LoVo (cell line): ENCODE data around the gene SUPT16H.
"Not testable (repeated sequence)": the region's sequence is repeated elsewhere in the genome, so short reads cannot be mapped to it uniquely, and the experiment has no call there.

Experiments used
- DNase-seq: peaks from one replicate; pipeline ENCODE4 v3.0.0-alpha.2; 2016; ENCODE audit warnings: low spot score

The SUPT16H gene

DNA sequence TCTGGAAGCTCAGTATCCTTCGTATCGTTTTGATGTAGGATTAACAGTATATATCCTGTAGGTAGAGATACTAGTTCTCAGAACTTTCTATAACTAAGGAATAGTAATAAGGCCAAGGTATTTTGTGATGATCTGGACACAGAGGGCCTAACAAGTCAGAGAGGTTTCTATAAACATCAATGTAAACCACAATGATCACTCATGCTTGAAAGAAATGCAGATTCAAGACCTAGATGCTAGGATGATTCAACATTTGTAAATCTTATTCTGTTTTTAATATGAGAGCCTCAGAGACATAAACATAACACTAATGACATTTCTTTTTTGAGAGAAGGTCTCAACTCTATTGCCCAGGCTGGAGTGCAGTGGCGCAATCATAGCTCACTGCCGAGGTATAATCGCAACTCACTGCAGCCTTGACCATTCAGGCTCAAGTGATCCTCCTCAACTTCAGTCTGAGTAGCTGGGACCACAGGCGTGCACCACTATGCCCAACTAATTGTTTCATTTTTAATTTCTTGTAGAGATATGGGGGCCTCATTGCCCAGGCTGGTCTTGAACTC lies 16.2 kb downstream of the SUPT16H start:
- DNase-seq = no peak

DNA sequence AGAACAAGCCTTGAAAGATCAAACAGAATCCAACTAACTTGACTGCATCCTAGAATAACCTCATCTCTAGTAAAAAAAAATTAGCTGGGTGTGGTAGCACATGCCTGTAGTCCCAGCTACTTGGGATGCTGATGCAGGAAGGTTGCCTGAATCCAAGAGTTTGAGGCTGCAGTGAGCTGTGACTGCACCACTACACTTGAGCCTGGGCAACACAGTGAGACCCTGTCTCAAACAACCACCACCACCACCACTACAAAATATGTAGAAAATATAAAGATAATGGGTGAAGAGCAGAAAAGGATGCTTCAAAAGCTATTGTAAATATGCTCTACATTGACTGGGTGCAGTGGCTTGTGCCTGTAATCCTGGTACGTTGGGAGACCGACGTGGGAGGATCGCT lies 27.3 kb downstream of the SUPT16H start:
- DNase-seq = no peak

DNA sequence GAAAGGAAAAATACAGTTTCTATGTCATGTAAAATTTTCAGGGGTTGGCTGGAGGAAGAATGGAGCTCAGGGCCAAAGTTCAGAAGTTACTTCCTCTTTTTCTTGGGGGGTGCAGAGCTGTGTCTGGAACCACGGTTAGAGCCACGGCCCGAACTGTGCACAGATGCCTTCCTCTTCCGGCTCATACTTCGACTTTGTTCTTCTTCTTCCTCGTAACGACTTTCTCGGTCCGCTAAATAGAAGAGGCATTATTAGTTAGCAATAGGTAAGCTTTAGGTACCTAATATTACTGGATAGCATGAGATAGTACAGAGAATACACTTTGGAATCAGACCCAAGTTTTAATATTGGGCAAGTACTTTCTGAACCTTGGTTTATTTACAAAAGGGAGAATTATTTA lies 31.2 kb downstream of the SUPT16H start:
- DNase-seq = no peak

DNA sequence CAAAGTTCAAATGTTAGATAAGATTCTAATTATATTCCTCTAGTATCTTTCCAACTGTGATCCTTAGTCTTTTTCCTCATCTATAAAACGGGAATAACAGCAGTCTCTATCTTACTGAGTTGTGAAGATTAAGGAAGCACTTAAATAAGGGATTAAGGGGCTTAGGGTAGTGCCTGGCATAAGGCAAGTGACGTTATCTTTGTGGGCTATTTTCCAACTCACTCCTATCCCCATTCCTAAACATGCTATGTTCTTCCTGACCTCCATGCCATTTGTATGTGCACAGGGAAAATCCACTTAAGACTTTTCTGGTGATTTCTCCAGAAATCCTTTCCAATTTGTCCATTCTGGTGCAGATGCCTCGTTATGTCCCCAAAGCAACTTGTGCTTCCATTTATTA lies 33.3 kb downstream of the SUPT16H start:
- DNase-seq = no peak

DNA sequence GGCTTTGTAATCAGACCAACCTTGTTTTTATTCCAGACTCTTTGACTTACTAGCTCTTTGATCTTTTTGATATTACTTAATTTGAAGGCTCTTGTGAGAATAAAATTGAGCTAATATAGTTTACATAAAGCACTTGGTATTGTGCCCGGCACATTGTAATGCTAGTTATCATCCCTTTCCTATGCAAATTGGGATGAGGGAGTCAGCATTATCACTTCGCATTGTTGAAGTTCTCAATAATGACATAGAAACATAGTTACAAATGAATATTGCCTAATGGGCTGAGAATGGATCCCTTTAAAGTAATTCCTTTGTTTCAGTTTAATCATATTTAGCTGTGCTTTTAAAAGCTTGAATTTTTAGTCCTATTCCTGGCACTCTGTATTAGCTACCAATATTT lies 36.6 kb downstream of the SUPT16H start:
- DNase-seq = no peak

DNA sequence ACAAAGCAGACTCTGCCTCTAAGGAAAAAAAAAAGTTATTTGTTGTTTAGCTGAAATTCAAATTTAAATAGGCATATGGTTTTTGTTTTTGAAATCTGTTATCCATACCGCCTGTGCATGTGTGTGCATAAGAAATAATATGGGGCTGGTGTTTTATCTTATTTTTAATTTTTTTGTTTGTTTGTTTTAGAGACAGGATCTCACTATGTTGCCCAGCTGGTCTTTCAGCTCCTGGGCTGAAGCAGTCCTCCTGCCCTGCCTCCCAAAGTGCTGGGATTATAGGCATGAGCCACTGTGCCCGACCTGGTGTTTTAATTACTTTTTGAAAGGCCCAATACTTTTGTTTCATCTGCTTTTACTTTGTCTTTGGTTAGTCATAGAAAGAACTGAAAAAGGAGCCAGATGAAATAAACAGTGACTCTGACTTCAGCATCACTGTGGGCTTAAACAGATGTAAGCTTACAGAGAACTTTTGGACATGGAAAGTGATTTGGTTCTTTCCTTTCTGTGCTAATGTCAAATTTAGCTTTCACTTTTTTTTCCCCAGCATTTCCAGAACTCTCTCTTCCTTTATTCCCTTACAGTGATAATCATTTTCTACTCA lies 37.2 kb downstream of the SUPT16H start:
- DNase-seq = no peak

DNA sequence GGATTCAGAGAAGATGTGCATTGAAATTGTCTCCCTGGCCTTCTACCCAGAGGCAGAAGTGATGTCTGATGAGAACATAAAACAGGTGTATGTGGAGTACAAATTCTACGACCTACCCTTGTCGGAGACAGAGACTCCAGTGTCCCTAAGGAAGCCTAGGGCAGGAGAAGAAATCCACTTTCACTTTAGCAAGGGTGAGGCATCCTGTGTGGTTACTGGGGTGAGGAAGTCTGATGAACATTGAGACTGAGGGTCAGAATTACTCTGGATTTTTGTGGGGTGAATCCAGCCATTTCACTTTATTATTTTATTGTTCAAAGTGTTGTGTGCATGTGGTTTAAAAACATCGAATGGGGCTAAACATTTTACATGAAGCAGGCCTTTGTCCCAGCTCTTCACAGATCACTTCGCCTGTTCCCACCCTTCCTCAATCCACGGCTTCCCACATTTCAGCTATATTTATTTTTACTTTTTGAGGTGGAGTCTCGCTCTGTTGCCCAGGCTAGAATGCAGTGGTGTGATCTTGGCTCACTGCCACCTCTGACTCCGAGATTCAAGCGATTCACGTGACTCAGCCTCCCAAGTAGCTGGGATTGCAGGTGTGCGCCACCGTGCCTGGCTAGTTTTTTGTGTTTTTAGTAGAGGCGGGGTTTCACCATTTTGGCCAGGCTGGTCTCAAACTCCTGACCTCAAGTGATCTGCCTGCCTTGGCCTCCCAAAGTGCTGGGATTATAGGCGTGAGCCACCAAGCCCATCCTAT lies 40.6 kb downstream of the SUPT16H start:
- DNase-seq = no peak

DNA sequence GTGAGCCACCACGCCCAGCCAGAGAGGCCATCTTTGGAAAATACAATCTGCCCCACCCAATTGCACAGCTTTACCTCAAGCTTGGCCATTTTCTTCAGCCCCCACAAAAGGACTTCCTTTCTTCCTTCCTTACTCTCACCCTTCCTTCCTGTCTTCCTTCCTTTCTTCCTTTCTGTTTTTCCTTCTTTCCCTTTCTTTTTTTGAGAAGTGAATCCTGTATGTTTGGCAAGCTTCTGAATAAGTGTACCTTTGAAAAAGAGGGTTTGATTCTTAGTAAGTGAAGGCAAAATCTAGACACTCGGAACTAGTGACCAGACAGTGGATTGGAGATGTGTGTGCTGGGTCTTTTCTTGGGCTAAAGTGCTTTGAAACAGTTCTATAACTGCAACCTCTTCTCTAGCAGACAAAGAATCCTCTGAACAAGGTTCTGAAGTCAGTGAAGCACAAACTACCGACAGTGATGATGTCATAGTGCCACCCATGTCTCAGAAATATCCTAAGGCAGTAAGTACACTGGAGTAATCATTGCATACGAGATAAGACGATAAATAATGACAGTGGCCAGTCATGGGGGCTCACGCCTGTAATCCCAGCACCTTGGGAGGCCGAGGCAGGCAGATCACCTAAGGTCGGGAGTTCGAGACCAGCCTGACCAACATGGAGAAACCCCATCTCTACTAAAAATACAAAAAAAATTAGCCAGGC lies 49.5 kb downstream of the SUPT16H start:
- DNase-seq = no peak

DNA sequence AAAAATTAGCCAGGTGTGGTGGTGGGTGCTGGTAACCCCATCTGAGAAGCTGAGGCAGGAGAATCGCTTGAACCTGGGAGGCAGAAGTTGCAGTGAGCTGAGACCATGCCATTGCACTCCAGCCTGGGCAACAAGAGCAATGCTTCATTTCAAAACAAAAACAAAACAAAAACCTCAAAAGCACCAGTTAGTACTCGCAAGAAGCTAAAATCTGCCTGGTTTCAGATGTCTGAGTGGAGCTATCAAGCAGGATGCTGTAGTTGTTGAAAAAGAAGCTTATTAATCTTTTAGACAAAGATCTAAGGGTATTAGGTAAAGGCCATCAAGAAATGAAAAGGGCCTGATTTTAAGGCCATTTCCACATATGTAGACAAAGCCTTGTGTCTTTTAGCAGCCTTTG lies 50.9 kb downstream of the SUPT16H start:
- DNase-seq = no peak

DNA sequence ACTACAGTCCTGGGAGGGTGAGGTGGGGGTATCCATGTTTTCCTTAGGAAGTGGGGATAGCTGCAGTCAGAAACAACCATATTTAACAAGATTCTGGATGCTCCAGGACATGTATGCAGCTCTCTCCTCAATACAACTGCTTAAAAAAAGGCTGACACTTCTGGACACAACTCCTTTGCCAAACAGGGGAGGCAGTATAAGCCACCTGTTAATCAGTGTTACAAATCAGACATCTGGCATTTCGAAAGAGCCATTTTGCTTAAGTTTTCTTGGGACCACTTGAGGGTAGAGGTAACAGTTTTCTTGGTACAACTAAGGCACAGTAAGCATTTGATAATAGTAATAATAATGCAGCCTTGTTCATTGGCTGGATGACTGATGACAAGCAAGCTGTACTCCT lies 56.8 kb downstream of the SUPT16H start:
- no peak for DNase-seq

DNA sequence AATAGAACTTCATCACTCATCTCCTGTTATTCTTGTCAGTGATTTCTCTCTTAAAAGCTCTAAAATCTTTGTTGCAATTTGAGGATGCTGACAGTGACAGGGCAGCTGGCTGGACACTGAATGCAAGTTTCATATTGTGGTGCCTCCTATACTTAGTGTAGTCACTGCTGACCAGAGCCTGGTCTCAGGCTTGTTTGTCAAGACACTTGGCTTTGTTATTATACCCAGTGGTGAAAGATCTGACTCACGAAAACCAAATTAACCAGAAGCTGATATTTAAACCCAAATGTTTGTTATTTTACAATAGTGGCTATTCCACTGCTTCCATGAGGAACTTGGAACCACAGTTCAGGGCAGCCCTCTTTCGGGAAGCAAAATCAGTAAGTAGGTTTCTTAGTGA lies 61.1 kb downstream of the SUPT16H start:
- DNase-seq = no peak

DNA sequence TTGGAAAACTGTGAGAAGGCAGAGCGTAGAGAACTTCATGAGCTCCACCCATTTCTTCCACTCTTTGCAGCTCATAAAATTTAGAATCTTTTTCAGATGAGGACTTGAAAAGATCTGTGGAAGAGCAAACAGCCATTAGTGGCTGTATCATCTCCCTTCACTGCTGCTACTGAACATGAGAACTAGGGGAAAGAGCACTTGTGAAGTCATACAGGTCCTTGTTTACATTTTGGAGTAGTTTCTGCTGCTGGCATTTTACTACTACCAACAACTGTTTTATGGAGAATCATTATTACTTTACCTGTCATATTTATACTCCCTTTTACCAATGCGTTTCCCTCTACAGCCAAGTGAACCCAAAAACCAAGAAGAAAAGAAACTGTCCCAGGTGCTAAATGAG lies 62.9 kb downstream of the SUPT16H start:
- no peak for DNase-seq

DNA sequence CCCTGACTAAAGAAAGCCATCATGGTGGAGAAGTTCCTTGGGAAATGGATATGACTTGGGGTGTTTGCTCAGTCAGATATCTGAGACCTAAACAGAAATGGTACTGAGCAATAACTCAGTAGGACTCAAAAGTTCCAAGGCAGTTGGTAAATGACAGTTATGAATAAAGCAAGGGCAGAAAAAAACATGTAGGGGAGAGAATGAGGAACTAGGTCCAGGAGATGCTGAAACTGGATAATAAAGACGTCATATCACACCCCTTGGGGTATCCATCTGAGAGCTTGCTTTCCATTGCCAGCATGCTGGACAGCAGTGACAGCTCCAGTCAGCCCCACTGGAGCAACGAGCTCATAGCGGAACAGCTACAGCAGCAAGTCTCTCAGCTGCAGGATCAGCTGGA lies 66.4 kb downstream of the SUPT16H start:
- no peak for DNase-seq

DNA sequence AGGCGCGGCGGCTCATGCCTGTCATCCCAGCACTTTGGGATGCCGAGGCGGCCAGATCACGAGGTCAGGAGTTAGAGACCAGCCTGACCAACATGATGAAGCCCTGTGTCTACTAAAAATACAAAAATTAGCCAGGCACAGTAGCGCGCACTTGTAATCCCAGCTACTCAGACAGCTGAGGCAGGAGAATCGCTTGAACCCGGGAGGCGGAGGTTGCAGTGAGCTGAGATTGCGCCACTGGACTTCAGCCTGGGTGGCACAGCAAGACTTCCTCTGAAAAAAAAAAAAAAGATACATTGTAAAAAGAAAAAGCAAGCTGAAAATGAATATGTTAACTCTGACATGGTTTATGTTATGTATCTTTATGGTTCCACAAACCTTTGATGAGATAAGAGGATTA lies 70.3 kb downstream of the SUPT16H start:
- DNase-seq = no peak

DNA sequence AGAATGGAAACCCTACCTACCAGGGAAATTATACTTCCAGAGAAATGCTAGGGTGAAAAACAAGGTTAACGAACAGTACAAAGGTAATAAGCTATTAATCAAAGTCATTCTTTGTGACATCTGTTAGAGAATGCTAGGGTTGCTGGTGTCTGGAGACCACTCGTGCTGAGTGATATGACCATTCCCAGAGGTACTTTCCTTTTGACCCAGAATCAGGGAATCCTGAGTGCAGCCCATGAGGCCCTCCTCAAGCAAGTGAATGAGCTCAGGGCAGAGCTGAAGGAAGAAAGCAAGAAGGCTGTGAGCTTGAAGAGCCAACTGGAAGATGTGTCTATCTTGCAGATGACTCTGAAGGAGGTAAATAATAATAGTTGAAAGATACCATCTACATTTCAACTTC lies 72.2 kb downstream of the SUPT16H start:
- no peak for DNase-seq

DNA sequence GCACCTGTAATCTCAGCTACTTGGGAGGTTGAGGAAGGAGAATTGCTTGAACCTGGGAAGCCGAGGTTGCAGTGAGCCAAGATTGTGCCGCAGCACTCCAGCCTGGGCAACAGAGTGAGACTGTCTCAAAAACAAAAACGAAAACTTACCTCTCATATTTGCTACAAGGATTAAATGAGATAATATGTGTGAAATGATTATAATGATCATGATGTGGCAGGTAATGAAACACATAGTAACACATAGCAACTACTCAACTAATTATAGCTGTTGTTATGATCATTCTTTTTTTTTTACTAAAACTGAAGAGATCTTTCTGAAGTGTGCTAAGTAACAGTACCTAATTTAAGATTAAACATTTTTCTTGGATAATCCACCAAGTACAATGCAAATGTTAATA lies 73.9 kb downstream of the SUPT16H start:
- no peak for DNase-seq

DNA sequence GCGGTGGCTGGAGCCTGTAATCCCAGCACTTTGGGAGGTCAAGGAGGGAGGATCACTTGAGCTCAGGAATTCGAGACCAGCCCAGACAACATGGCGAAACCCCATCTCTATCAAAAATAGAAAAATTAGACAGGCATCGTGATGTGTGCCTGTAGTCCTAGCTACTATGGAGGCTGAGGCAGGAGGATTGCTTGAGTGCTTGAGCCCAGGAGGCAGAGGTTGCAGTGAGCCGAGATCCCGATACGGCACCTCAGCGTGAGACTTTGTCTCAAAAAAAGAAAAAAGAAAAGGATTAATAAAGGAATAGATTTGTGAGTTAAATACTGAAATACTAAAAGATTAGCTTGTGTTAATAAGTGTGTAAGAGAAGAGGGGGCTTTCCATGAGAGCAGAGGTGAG lies 74.6 kb downstream of the SUPT16H start:
- DNase-seq = no peak

DNA sequence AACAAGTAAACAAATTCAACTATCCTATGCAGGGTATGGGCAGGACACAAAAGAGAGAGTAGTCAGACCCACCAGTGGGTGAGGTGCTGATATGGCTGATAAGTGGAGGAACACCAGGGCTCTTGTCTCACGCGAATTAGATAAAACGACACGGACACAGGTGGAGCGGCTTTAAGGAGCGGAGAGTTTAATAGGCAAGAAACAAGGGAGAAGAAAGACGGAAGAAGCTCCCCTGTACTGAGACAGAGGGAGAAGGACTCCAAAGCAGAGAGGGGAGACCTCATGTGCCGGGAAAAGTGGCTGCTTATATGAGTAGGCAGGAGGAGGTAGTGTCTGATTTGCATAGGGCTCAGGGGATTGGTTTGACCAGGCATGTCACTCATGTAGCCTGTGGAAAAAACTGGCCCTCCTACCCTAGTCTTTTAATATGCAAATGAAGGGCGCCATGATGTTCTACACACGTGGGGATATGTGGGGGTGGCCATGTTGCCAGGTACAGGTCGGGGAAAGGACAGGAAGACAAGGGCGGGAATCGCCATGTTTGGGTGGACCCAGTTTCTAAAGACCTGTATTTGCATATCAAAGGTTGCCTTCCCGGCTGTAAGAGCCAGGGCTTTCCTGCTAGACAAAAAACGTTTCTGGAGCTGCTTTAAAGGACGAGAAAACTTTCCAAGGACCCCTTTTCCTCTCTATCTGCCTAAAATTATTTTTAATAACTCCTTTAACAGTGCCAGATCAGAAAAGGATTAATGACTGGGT lies 75.2 kb downstream of the SUPT16H start:
- peak; percentile 73 for DNase-seq

DNA sequence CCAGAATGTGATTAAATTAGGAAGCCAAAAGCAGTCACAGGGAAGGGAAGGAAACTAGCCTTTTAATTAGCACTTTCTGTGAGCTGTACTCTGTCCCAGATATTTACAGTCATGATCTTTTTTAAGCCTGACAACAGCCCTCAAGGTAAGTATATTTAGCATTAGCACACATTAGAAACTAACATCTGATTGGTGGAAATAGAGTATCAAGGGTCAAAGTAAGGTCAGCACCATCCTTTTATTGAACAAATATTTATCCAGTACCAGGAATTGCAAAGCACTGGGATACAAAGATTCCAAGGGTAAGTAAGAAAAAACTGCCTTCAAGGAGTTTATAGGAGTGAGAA lies 75.7 kb downstream of the SUPT16H start:
- peak; percentile 11 for DNase-seq

DNA sequence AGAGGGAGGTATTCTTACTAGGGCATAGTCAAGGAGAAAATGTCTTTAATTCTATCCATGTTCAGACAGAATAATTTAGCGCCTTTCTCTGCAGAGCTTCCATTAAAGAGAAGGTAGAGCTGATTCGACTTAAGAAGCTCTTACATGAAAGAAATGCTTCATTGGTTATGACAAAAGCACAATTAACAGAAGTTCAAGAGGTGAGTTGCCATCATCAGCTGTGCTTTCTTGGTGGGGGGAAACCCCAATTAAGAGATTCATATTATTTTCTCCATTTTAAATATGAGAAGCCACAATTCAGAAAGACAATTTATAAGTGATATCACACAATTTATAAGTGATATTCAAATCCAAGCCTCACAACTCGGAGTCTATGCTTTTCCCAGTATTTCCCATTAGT lies 76.2 kb downstream of the SUPT16H start:
- no peak for DNase-seq

DNA sequence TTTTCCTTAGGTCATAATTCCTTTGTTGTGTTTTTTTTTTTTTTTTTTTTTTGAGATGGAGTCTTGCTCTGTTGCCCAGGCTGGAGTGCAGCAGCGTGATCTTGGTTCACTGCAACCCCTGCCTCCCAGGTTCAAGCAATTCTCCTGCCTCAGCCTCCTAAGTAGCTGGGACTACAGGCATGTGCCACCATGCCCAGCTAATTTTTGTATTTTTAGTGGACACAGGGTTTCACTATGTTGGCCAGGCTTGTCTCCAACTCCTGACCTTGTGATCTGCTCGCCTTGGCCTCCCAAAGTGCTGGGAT lies 81.0 kb downstream of the SUPT16H start:
- not testable (repeated sequence) for DNase-seq

DNA sequence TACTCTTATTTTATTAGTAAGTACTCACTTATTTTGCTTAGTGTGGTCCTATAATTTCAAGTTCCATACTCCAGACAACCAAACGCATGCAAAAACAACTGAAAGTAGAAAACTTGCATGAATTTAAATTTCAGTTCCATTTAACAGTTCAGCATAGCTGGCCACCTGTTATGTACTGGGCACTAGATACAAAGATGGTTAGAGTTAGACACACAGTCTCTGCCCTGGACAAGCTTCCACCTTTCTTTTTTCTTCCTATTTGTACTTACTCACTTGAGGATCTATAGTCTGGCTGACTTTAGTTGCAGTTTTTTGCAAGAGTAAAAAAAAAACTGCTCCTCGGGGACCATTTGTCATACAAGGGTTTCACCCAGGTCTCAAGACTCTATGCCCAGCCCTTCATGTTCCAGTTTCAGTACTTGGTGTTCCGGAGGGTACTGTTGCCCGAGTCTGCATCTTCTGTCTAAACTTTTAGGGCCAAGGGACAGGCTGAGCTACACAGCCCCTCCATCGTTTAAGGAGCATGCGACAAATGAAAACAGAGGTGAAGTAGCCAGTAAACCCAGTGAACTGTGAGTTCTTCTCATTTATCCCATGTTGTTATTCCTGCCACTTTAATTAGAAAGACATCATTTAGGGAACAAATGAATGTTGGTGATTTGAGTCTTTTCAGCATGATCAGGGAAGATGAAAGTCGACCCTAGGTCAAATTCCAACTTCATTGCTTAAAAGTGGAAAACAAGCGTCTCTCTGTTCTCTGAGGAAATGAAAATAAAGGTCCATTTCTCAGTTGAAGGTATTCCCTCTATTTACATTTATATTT lies 81.6 kb downstream of the SUPT16H start:
- no peak for DNase-seq
